Activated T-helper 9 cell treated with anti-CD3 and anti-CD28 coated beads, Interleukin-2, amount 50 U/mL, for 16 hours (primary cell): ENCODE results near the gene CCT7.
"Not testable (repeated sequence)": the region's sequence is repeated elsewhere in the genome, so short reads cannot be mapped to it uniquely, and the experiment has no call there.

Experiments
- DNase-seq: peaks from one replicate; pipeline ENCODE4 v3.0.0-alpha.2; 2020; ENCODE audit warnings: low read depth

CCT7 gene

DNA sequence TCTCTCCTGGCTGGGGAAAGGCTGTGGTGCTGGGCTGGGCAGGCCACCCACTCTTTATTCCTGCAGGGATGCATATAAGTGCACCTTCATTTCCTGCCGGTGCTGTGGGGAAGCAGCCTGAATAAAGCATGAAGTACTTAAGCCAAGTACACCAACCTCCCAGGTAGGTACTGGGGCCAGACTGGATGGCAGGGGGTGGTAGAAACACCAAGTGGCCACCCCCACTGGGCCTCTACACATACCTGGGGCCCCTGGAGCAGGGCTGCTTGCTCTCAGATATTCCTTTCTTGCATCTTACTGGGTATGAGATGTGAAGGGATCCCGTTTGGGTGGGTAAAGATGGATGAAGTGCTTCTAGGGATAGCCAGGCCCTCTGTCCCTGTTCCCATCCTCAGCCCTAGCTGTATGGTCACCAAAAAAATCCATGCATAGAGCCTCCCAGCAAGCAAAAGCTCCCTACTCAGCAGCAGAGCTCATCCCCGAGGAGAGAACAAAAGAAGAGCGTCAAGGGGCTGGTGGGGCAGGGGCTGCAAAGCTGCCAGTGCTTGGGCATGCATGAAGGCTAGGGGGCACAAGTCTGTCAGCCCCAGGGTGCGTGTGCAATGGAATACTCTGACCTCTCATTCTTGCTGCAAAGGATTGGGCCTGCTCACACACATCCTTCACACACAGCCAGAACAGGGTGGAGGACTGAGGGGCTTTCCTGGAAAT lies 22.0 kb downstream of the CCT7 start:
- DNase-seq = no peak

DNA sequence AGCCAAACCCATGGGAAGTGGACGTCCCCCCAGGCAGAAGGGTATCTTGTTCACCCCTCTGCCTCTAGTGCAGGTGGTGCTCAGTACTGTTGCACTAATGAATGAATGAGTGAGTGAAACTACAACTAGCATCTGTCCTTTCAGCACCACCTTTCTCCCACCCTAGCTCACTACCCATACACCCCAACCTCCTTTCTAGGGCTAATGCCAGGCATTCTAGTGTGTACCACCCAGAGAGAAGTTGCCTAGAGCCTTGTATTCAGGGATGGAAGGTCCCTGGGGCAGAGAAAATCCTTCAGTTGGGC lies 22.5 kb downstream of the CCT7 start:
- DNase-seq = no peak

DNA sequence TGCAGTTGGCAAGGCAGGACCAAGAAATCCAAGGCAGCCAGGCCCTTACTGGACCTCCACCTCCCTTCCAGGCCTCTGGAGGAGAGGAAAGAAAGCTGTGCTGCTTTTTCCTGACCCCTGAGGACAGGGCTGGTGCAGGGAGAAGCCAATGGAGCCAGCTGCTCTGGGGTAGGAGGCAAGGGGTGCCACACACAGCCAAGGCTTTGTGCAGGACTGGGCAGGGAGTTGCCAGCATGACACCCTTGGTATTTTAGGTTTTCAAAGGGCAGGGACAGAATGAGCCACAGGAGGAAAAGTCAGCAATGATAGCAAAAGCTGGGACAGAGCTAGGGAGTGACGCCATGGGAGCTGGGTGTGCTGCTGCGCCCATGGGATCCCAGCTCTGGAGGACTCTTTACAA lies 22.9 kb downstream of the CCT7 start:
- no peak for DNase-seq

DNA sequence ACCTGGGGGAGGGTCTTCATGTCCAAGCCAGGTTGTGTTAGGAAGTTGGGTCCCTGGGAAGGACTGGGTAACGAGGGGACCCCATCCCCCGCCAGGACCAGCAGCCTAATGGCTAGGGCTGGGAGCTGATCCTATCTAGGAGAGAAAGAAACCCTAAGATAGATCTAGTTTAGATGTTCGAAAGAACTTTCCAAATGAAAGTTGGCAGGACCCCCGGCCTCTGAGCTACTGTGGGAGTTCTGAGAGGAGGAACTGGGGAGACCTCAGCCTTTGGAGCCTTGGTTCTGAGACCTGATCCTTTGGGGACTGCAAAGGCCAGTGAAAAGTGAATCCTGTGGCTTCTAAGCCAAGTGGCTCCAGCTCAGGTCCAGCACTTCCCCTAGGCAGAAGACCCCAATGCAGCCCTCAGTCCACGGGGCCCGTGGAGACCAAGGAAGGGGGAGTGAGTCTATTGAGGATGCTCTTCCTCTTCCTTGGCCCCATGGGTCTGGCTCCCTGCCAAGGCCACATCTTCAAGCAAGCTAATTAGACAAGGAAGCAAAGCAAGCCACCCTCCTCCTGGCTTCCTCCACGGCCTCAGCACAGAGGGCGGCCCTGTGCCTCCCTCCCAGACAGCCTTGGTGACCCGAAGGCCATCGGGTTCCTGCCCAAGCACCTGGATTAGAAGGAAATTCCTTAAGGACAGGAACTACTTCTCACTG lies 23.5 kb downstream of the CCT7 start:
- DNase-seq = no peak

DNA sequence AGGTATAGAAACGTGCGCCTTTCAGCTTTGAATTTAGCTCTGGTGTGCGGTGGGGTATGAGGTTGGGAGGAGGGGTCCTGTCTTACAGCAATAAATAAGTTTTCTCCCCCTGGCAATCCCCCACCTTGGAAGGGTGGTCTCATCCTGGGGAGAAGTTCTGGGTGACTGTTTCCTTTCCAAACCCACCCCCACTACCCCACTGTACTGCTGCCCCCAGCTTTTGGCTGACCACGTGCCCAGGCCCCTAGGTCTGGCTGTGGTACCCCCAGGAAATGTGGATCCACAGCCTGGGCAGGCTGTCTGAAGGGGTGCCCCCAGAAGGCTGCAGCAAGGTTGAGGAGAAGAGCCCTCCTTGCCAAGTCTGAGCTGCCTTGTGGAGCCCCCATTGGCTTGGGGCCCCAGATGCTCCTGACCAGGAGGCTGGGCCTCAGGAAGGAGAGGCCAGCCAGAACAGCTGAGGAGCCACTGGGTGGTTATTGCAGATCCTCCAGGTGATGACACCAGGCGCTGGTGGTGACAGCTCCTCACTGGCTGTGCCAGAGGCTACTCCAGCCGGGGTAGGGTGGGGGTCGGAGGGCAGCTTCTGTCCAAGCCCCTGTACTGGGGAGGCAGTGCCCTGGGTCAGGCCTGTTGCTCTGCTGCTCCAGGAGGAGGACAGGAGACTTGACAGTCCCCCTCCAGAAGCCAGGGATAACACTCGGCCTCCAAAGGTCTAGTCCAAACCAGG lies 24.2 kb downstream of the CCT7 start:
- DNase-seq = no peak

DNA sequence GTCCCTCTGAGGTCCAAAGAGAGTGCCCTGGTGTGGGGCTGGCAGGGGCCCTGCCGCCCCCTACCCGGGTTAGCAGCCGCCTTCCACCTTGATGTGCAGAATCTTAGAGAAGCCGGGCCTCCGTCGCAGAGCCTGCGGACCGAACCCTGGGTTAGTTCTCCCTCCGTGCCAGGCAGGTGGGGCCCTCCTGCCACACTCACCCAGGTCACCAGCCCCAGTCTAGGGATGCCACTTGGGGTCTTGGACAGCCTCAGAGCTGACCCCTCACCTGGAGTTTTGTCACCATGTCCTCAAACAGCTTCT lies 24.8 kb downstream of the CCT7 start:
- no peak for DNase-seq

DNA sequence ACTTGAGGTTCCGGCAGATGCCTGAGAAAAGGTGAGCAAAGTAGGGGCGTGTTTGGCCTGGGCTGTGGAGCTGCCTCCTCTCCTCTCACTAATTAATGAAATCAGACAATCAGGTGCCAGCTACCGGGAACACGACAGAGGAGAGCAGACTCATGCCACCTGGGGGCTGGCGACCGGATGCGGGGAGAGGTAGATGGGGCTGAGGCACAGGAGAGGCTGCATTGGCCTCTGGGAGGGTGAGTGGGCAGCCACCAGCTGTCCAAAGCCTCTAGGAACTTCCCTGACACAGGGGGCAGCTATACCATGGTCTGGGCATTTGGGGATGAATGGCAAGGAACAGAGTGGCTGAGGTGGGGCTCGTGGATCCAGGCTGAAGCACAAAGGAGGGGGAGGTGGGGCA lies 25.2 kb downstream of the CCT7 start:
- no peak for DNase-seq

DNA sequence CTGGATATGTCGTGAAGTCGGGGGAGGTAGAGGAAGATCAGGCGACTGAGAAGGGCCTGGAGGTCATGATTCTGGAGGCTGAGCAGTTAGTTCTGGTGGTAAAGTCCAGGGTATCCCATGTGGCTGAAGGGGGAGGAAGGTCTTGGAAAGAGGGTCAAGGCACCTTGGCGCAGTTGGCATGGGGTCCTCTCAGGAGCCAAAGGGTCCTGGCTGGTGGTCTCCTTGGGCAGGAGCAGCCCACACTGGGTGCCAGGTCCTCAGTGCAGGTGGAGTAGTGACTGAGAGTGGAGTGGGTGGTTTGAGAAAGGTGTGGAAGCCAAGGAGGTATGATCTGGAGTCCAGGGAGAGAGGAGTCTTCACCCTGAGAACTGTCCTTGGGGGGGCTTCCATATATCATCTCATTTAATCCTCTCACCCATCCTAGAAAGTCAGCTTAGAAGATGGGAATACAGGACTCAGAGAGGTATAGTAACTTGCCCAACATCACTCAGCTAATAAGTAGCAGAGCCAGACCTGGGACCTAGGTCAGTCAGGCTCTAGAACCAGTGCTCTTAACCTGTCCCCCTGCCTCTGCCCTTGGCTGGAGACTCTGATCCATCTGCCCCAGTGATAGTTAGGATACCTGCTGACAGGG lies 25.7 kb downstream of the CCT7 start:
- DNase-seq = no peak

DNA sequence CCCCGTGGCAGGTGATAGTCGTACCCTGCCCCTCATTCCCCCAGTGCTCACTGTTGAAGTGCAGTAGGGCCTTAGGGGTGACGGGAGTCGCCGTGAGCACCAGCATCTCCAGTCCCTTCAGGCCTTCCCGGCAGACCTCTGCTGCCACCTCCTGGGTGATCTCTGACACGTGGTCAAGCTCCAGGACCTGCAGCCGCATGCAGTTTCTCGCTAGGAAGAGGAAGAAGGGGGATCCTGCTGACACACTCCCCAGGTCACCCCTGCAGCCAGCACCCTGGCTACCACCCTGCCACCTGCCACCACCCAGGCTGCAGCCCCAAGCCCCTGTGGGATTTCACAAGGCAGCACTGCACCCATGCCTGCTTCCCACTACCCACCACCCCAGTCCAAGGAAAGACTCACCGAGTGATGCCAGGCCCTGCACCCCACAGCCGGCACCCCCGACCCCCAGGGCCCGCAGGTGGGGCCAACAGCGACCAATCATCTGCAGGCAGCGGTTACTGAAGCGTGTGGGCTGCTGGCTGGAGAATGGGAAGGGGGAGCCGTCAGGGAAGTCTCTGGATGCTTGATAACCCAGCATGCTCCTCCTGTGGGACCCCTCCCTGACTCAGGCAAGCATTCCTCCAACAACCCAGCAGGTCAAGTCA lies 26.4 kb downstream of the CCT7 start:
- no peak for DNase-seq

DNA sequence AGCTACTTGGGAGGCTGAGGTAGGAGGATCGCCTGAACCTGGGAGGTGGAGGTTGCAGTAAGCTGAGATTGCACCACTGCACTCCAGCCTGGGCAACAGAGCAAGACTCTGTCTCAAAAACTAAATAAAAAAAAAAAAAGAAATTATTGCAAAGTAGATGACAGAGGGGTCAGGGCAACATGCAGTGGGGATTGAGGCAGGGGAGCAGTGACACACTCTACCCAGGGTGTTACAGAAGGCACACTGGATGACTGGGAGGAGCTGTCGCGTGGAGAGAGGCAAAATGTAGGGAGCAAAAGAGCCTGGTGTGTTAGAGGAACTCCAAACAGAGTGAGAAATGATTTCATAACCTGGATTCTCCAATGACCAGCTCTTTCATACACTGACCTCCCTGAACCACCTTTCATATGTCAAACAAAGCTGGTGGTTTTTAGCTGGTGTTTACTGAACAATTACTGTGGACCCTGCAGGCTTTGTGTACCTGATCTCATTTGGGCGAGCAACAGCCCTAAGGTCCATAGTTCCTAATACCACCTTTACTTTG lies 28.1 kb downstream of the CCT7 start:
- DNase-seq = no peak

DNA sequence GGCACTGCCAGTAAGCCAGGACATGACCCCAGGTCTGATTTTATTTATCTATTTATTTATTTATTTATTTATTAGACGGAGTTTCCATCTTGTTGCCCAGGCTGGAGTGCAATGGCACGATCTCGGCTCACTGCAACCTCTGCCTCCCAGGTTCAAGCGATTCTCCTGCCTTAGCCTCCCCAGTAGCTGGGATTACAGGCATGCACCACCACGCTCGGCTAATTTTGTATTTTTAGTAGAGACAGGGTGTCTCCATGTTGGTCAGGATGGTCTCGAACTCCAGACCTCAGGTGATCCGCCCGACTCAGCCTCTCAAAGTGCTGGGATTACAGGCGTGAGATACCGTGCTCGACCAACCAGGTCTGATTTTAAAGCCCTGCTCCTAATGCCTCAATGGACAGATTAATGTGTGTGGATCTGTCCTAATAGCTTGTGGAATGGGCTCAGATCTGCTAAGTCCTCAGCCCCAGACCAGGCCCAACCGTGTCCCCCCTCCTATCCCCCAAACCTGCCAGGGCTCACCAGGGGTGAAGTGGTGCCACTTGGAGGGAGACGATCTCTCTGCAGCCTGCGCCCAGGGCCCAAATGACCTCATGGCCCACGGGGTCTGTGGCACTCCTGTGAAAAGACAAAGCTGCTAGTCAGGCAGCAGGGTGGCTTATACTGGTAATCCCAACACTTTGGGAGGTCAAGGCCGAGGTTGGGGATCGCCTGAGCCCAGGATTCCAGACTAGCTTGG lies 28.8 kb downstream of the CCT7 start:
- not testable (repeated sequence) for DNase-seq

DNA sequence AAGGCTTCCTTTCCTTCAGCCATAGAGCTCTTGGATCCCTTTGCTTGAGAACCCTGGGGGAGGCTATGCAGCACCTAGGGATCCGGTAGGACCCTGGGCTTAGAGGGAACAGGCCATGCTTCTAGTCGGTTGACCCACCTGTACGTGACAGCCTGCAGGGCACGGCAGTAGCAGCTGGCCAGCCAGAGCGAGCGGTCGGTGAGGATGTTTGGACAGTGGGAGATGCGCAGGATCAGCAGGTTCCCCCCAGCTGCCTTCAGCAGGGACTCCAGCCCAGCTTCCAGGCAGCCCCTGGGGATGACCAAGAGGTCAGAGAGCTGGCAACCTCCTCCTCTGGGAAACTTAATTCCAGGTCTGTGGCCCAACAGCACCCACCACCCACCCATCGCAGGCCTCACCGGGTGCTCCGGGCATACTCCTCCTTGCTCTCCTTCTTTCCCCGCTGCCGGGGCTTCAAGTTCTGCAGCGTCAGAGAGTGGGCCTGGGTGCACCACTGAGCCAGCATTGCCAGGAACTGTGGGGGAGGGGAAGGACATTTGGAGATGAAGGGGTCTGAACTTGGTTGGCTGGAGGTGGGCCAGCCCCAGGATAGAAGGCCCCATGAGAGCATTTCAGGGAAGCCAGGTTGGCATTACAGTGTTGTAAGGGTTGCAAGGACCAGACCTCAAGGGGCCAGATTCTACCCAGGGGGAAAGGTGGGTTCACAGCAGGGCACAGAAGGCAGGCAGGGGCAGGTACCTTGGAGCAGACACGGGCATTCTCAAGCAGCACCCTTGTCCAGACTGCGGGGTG lies 29.6 kb downstream of the CCT7 start:
- DNase-seq = no peak

DNA sequence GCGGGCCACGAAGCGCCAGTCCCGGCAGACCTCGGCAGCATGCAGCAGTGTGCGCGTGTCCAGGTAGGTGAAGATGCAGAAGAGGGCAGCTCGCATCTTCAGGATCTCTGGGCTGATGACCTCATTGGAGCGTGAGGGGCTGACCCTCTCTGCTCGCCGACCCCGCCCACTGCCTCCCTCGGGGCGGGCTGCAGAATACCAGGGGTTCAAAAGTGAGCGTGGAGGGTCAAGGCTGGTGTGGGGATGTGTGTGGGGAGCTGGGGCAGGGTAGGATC lies 30.2 kb downstream of the CCT7 start:
- DNase-seq = no peak

DNA sequence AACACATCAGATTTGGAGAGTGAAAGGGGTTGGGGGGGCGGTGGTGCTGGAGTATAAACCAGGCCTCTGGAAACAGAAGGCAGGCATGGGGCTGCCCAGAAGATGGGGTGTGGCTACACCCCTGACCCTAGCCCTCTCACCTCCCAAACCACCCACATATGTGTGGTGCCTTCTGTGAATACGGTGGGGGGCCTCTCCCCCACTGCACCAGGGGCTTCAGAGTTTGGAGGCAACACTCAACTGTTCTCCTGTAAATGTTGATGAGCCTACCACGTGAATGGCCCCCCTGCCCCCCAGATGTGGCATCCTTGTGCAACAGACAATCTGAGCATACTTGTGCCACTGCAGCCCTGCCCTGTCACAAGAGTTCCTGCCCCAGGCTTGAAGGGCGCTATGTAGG lies 30.7 kb downstream of the CCT7 start:
- no peak for DNase-seq

DNA sequence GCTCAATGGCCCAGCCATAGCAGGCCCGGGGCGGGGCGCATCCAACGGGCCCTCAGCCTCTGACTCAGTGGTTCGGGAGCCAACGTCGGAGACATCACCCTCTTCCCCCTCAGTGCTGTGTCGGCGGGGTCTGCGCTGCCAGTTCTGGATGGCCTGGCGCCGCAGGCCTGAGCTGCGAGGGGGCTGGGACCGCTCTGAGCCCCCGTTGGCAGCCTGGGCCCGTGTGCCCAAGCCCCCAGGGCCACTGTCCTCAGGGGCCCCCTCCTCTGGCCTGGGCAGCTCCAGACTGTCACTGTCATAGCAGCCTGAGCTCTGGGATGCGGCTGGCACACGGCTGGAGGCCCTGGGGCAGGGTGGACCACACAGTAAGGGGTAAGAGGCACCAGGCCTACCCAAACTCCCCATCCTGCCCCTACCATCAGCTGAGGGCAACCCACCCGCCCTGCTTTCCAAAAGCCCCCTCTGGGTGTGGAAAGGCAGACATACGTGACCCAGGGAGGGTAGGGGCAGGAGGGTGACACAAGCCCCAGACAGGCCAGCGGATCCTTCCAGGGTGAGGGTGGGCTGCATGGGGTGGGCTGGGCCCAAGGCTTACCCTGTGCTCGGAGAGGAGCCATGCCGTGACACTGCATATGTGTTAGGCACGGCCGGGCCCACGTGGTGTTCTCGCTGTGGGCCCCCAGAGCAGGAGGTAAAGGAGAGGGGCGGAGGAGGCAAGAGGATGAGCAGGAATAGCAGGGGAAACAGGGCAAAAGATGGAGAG lies 31.4 kb downstream of the CCT7 start:
- DNase-seq = no peak

DNA sequence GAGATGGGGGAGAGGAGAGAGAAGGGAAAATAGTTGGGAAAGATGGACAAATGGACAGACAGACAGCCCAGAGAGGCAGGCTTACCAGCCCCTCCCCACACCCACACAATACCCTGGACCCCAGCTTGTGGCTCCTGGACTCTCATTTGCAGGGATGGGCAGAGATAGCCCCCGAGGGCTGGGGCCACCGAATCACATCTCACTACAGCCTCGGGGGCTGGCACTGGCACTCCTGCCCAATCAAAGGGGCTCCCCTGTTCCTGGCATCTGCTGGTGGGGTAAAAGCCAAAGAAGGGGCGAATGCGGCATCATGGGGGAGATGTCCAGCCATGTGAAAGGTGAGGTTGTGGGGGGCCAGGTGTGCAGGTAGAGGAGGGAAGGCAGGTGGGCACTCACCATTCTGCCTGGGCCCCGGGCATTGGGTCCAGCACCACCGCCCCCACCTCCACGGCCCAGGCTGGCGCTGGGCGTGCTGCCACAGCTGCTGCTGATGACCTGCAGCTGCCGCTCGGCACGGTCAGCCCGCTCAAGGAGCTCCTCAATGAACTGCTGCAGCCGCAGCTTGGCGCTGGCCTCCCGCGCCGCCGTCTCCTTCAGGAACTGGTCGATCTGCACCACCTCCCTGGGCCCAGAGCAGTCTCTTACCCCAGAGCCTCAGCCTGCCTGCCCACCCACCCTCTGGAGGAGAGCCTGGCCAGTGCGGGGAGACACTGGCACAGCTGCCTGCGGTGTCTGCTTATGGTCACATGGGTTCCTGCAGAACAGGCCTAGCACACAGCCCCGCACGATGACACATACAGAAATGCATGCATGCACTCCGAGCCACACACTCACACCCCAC lies 32.2 kb downstream of the CCT7 start:
- DNase-seq = no peak

DNA sequence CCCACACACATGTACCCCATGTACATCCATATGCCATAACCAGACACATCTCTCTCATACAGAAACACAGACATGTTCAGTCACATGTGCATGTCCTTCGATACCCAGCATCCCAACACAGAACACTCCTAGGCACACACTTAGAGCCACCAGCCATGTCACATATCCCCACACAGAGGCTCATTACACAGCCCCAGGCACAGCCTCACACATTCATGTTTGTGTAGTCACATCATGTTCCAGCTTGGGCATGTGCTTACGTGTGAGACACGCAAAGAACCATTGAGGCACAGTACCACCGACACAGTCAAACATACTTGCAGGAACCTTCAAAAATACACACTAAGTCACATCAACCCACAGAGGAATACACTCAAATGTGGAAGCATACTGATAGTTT lies 32.9 kb downstream of the CCT7 start:
- no peak for DNase-seq

DNA sequence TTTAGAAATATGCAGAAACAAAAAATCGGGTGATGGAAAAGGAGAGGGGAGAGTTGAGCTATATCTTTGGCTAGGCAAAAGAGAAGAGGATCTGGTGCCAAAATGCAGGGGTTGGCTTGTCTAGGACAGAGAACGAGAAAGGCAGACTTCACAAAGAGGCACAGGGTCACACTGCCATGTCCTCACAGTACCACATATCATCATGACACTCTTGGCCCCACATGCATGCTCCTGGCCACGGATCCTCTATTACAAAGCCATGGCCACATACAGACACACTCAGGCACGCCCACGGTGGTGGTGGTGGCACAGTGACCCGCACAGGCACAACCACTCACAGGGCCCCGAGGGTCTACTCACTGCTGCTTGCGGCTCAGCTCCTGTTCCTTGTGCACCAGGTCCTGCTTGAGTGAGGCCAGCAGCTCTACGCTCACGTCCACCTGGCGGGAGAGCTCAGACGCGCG lies 34.3 kb downstream of the CCT7 start:
- DNase-seq = no peak
